Left forelimb (tissue), 1 donor: ENCODE results near the gene BRICD5.

Experiments used
- DNase-seq: peaks from one replicate; pipeline ENCODE4 v3.0.0-alpha.2; 2018; ENCODE audit warnings: low spot score

The BRICD5 gene

DNA sequence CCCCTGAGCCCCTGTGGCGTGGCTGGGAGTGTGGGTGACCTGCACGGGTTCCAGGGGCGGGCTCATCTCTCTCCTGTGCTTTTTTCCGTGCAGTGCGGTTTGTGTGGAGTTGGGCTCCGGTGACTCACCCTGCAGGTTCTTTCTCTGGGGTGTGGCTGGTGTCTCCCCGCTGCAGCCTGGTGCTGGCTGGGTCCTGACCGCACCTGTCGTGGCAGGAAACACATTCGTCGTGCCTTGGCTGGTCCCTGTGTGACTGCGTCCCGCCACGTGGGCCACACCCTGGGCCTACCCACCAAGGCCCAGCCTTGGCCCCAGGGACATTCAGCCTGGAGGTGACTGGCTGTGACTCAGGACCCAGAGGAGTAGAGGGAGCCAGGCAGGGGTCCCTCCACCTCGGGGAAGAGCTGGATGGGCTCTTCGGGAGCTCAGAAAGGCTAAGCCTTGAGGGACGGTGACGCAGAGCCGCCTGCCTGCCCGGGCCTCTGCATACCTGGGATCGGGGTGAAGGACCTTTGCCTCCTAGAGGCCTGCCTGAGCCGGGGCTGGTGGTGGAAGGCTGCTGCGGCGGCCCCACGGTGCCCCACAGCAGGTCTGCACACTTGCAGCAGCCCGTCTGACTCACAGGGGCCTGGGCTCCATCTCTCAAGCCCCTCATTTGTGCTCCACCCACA is 47.3 kb downstream of the BRICD5 start:
- no peak for DNase-seq

DNA sequence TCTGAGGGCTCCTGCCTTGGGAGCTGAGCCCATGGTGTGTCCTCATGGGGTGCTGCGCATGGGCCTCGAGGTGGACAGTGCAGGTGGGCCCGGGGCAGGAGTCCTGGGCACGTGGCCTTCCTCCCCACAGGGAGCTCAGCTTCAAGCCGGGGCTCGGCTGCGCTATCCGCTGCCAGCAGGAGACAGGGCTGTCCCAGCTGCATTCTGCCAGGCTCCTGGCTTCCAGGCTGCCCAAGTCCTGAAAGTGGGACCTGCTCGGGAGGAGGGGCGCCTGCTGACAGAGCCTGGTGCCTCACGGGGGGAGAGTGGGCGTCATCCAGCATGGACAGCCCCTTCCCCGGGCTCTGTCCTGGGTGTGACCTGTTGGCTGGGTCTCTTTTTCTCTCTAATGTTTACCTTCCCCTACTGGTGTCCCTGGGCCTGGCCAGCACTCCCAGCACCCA is 48.0 kb downstream of the BRICD5 start:
- no peak for DNase-seq

DNA sequence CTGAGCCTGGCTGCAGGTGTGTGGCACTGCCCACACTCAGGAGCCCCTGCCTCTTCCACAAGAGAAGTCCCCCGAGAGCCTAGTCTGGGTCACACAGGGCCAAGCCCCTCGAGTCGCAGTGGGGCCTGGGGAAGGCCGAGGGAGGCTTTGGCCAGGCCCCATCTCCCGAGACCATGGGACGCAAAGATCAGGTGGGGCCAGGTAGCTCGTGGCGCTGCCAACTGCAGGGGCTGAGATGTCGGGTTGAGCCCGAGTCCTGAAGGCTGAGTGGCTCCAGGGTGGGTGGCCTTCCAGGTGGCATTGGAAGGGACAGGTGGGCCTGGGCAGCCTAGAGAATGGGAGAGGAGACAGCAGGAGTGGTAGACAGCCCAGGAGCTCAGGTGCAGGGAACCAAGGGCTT is 48.8 kb downstream of the BRICD5 start:
- no peak for DNase-seq

DNA sequence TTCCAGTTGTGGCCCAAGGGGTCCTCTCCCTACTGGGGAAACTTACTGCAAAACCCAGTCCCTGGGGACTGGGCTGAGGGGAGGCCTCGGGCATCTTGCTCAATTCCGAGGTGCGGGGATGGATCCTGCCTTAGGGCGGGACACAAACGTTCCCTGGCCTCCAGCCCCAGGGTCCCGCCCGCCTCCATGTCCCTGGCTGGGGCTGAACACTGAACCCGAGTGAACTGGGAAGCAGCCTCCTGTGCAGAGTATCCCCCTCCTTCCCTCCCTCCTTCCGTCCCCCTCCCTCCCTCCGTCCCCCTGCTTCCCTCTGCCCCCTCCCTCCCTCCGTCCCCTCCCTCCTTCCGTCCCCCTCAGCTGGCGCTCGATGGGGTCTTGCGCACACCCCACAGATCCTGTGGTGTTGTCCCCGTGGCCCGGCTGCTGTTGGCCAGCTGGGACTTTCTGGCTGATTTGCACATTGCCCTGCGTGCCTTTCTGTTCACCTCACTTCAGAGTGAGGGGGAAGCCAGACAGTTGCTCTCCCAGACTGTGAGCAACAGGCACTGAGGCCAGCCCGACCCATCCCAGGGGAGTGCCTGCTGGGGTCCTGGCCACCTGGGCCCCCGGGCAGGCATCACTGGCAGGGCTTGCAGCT is 49.6 kb downstream of the BRICD5 start:
- no peak for DNase-seq
